Measurements from ENCODE around the gene PHF2. TPM values are rescaled to one million over a fixed set of nuclear protein-coding genes. Genes with fewer than 3 reads are reported as not detected.

PHF2 gene
- total and polyA plus RNA-seq, 2 of the 8 experiments (the other 6 are each of a cell fraction or from before 2014, with no cell fraction given) = 3.4 to 9.4 TPM

GRCh38 chr9:93606187-93606586 is 29.8 kb downstream of the PHF2 start (continued):
- TF ChIP-seq ZNF274 (IDR thresholded peaks at IDR 0.05; ENCODE audit: borderline replicate concordance, extremely low read depth, low read length) (no peak), GTF2F1 (IDR thresholded peaks at IDR 0.05; ENCODE audit: borderline replicate concordance, low read depth, low read length) (no peak), JUND (IDR thresholded peaks at IDR 0.05; ENCODE audit: low read length) (no peak), ATF2 (IDR thresholded peaks at IDR 0.05; ENCODE audit: low read length) (no peak), TAF7 (optimal IDR thresholded peaks at IDR 0.05; ENCODE audit: borderline replicate concordance, low read depth, low read length) (no peak), ASH2L (IDR thresholded peaks at IDR 0.05; ENCODE audit: low read length) (no peak), POLR2A (IDR thresholded peaks at IDR 0.05; ENCODE audit: control extremely low read depth in 1 of 2, low read depth in 2 of 2, low read length in 2 of 2) (no peak), SAP30 (IDR thresholded peaks at IDR 0.05; ENCODE audit: insufficient read depth, insufficient replicate concordance, low read length) (no peak), SIN3A (conservative IDR thresholded peaks at IDR 0.05 in 1 of 2, IDR thresholded peaks at IDR 0.05 in 1 of 2; ENCODE audit: low read depth in 1 of 2, low read length in 2 of 2) (no peak)

Data from H1 (cell line).